A549 (cell line): ENCODE measurements around the gene GYG2. TPM values are rescaled to one million over a fixed set of nuclear protein-coding genes. Genes with fewer than 3 reads are reported as not detected.

Experiments
- ATAC-seq, 2 experiments: fragments of 200-7000 bp in 1 of 2; fragments of >200 bp in 1 of 2; cut with Nextera tagmentation in 1 of 2; cut with Tn5 transposase in 1 of 2; 3 replicates each; pipeline versions ENCODE4 v1.8.0 to v1.9.1; 2018 to 2020; ENCODE audit warnings: mild to moderate bottlenecking in 1 of 2, moderate library complexity in 1 of 2
- CTCF ChIA-PET: fragments of 300-600 bp; sonication (Branson Sonifier 250); formaldehyde crosslinking; extraction: SDS; loops from one replicate; lab custom pipeline; 2021; ENCODE audit warnings: antibody characterized with exemption, inconsistent platforms; lab: Yijun Ruan, JAX
- POLR2A ChIA-PET: fragments of 350-600 bp; formaldehyde crosslinking; extraction: SDS; loops from one replicate; lab custom pipeline; 2021; ENCODE audit warnings: antibody characterized with exemption, inconsistent platforms; lab: Yijun Ruan, JAX
- DNase-seq, 2 experiments: peaks; one replicate each; pipeline versions ENCODE4 v3.0.0 to v3.0.0-alpha.2; 2011 to 2016; ENCODE audit warnings: low read depth in 1 of 2, low spot score in 1 of 2
- FAIRE-seq: peaks from 2 replicates; lab custom pipeline; 2011; peaks lifted over from hg19 to GRCh38; lab: Jason Lieb, UNC
- H3K27ac ChIP-seq, 2 experiments: fragments of >200 bp; sonication (Bioruptor Twin); formaldehyde crosslinking; 3 replicates each; pipeline ENCODE4 v1.5.1; 2016 to 2017
- H3K4me1 ChIP-seq: fragments of >200 bp; sonication (Bioruptor Twin); formaldehyde crosslinking; 3 replicates; pipeline ENCODE4 v1.6.1; 2016
- H3K4me2 ChIP-seq: fragments of >200 bp; sonication (Bioruptor Twin); formaldehyde crosslinking; 3 replicates; pipeline ENCODE4 v1.6.1; 2016
- H3K4me3 ChIP-seq: fragments of >200 bp; sonication (Bioruptor Twin); formaldehyde crosslinking; 3 replicates; pipeline ENCODE4 v1.5.1; 2016
- H3K9me3 ChIP-seq: fragments of >200 bp; sonication (Bioruptor Twin); formaldehyde crosslinking; 3 replicates; pipeline ENCODE4 v1.6.1; 2016
- CEBPB ChIP-seq, 2 experiments: fragments of >200 bp in 1 of 2; sonication (Bioruptor Twin) in 1 of 2; formaldehyde crosslinking in 1 of 2; IDR thresholded peaks; 2 replicates each; pipeline ENCODE4 v1.6.1; 2012 to 2016
- FOSB ChIP-seq: fragments of 250-450 bp; sonication (Bioruptor Pico); IDR thresholded peaks from 2 replicates; pipeline ENCODE4 v1.5.0; 2020; ENCODE audit warnings: mild to moderate bottlenecking, moderate library complexity
- FOXS1 ChIP-seq: fragments of 250-450 bp; sonication (Bioruptor Pico); IDR thresholded peaks from 2 replicates; pipeline ENCODE4 v1.5.0; 2020; ENCODE audit warnings: mild to moderate bottlenecking, moderate library complexity
- JUN ChIP-seq, 2 experiments: fragments of >200 bp; sonication (Bioruptor Twin); formaldehyde crosslinking; IDR thresholded peaks; 2 replicates in 1 of 2; 3 replicates in 1 of 2; pipeline ENCODE4 v1.6.1; 2016 to 2017
- JUNB ChIP-seq: fragments of >200 bp; sonication (Bioruptor Twin); formaldehyde crosslinking; IDR thresholded peaks from 2 replicates; pipeline ENCODE4 v1.6.1; 2016
- MAFK ChIP-seq: fragments of 450-650 bp; IDR thresholded peaks from 2 replicates; pipeline ENCODE4 v1.6.1; 2014; ENCODE audit not compliant: partially characterized antibody
- MAZ ChIP-seq: fragments of 150-350 bp; IDR thresholded peaks from 2 replicates; pipeline ENCODE4 v1.6.1; 2014; ENCODE audit warnings: antibody characterized with exemption, low read depth, low read length, borderline replicate concordance
- MYC ChIP-seq: IDR thresholded peaks from 2 replicates; pipeline ENCODE4 v1.6.1; 2012; ENCODE audit warnings: mild to moderate bottlenecking, inconsistent platforms, low read length, improper control_type of control experiment, borderline replicate concordance
- PHF8 ChIP-seq: fragments of 200-600 bp; sonication (generic); IDR thresholded peaks from 2 replicates; pipeline ENCODE4 v1.6.1; 2016; ENCODE audit warnings: low read depth, mild to moderate bottlenecking, antibody characterized with exemption, moderate library complexity, borderline replicate concordance
- POLR2A ChIP-seq: IDR thresholded peaks from 2 replicates; pipeline ENCODE4 v1.6.1; 2012; ENCODE audit warnings: mild to moderate bottlenecking, low read length
- SMC3 ChIP-seq: fragments of >200 bp; sonication (Bioruptor Twin); formaldehyde crosslinking; IDR thresholded peaks from 3 replicates; pipeline ENCODE4 v1.6.1; 2018; ENCODE audit warnings: inconsistent platforms
- WGBS: methylation state at CpG from one replicate; pipeline ENCODE4 v1.1.6; 2017; ENCODE audit errors: missing lambda C conversion rate; 5-methylcytosine and 5-hydroxymethylcytosine counted together
- polyA plus RNA-seq, 4 experiments: library from polyadenylated mRNA; depleted of rRNA in 3 of 4; stranded (reverse); fragments of >200 nt; fragmentation: RNase III in 1 of 4; extraction: RNeasy Plus Mini Kit Qiagen cat#74134 plus additional on column Dnase treatment in 1 of 4; gene quantifications; 2 replicates in 3 of 4; 3 replicates in 1 of 4; pipeline ENCODE4 v1.2.3, GENCODE V29; 2011 to 2017
- TF ChIP-seq, protein P1 (sequence below): fragments of >200 bp; sonication (Bioruptor Twin); formaldehyde crosslinking; IDR thresholded peaks from 2 replicates; pipeline ENCODE4 v1.6.1; 2016
- TF ChIP-seq, protein P2 (sequence below): fragments of 200-600 bp; sonication (generic); IDR thresholded peaks from 2 replicates; pipeline ENCODE4 v1.6.1; 2016; ENCODE audit warnings: antibody characterized with exemption, mild to moderate bottlenecking, moderate library complexity
- TF ChIP-seq, protein P3 (sequence below): fragments of 150-350 bp; IDR thresholded peaks from 2 replicates; pipeline ENCODE4 v1.6.1; 2014; ENCODE audit warnings: low read depth, mild to moderate bottlenecking, low read length
- TF ChIP-seq, protein P4 (sequence below): fragments of 250-450 bp; sonication (Bioruptor Pico); IDR thresholded peaks from 2 replicates; pipeline ENCODE4 v1.5.0; 2020; ENCODE audit warnings: low read depth, mild to moderate bottlenecking, moderate library complexity
- TF ChIP-seq, protein P5 (sequence below): IDR thresholded peaks from 2 replicates; pipeline ENCODE4 v1.6.1; 2012; ENCODE audit warnings: low read depth, borderline replicate concordance
- TF ChIP-seq, protein P6 (sequence below): IDR thresholded peaks from 2 replicates; pipeline ENCODE4 v1.6.1; 2012

The GYG2 gene
- polyA plus RNA-seq, 2 of the 4 experiments (the other 2 are of a cell fraction), result 12.7 to 14.3 TPM

DNA sequence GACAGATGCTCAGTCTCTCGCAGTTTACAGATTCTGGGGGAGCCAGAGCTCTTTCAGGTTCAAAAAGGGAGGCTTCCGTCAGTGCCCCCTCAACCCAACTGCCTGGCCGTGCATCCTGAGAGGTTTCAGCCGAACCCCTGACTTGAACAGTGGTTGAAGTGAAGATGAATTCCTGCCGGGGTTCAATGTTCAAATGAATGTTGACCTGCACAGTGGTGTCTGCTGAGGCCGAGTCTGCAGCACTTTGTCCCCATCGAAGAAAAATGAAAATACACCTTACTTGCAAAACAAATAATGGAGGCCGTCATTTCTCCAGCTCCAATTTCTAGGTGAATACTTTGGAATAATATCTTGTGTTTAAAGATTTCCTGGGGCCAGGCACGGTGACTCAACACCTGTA lies 33.7 kb downstream of the GYG2 start:
- TF ChIP-seq CEBPB (IDR thresholded peaks at IDR 0.05), result no peak
- TF ChIP-seq POLR2A, result no peak
- TF ChIP-seq, protein P1, sequence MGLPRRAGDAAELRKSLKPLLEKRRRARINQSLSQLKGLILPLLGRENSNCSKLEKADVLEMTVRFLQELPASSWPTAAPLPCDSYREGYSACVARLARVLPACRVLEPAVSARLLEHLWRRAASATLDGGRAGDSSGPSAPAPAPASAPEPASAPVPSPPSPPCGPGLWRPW, result no peak
- TF ChIP-seq, protein P2, sequence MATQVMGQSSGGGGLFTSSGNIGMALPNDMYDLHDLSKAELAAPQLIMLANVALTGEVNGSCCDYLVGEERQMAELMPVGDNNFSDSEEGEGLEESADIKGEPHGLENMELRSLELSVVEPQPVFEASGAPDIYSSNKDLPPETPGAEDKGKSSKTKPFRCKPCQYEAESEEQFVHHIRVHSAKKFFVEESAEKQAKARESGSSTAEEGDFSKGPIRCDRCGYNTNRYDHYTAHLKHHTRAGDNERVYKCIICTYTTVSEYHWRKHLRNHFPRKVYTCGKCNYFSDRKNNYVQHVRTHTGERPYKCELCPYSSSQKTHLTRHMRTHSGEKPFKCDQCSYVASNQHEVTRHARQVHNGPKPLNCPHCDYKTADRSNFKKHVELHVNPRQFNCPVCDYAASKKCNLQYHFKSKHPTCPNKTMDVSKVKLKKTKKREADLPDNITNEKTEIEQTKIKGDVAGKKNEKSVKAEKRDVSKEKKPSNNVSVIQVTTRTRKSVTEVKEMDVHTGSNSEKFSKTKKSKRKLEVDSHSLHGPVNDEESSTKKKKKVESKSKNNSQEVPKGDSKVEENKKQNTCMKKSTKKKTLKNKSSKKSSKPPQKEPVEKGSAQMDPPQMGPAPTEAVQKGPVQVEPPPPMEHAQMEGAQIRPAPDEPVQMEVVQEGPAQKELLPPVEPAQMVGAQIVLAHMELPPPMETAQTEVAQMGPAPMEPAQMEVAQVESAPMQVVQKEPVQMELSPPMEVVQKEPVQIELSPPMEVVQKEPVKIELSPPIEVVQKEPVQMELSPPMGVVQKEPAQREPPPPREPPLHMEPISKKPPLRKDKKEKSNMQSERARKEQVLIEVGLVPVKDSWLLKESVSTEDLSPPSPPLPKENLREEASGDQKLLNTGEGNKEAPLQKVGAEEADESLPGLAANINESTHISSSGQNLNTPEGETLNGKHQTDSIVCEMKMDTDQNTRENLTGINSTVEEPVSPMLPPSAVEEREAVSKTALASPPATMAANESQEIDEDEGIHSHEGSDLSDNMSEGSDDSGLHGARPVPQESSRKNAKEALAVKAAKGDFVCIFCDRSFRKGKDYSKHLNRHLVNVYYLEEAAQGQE, result no peak
- no peak for TF ChIP-seq MAFK
- TF ChIP-seq, protein P3, sequence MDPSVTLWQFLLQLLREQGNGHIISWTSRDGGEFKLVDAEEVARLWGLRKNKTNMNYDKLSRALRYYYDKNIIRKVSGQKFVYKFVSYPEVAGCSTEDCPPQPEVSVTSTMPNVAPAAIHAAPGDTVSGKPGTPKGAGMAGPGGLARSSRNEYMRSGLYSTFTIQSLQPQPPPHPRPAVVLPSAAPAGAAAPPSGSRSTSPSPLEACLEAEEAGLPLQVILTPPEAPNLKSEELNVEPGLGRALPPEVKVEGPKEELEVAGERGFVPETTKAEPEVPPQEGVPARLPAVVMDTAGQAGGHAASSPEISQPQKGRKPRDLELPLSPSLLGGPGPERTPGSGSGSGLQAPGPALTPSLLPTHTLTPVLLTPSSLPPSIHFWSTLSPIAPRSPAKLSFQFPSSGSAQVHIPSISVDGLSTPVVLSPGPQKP, result no peak
- no peak for TF ChIP-seq PHF8
- TF ChIP-seq, protein P4, sequence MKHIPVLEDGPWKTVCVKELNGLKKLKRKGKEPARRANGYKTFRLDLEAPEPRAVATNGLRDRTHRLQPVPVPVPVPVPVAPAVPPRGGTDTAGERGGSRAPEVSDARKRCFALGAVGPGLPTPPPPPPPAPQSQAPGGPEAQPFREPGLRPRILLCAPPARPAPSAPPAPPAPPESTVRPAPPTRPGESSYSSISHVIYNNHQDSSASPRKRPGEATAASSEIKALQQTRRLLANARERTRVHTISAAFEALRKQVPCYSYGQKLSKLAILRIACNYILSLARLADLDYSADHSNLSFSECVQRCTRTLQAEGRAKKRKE (CRISPR knock-in tag), result no peak
- TF ChIP-seq, protein P5, sequence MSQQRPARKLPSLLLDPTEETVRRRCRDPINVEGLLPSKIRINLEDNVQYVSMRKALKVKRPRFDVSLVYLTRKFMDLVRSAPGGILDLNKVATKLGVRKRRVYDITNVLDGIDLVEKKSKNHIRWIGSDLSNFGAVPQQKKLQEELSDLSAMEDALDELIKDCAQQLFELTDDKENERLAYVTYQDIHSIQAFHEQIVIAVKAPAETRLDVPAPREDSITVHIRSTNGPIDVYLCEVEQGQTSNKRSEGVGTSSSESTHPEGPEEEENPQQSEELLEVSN, result no peak
- no peak for TF ChIP-seq MAZ
- no peak for TF ChIP-seq SMC3
- ChIA-PET CTCF (no interaction called here), POLR2A (no interaction called here)
- H3K4me1 ChIP-seq, result no peaks in the 10 kb centered on the region
- H3K4me2 ChIP-seq, result no peak overlapping the region
- H3K4me3 ChIP-seq, result no peak overlapping the region
- no peaks in the 10 kb centered on the region for H3K9me3 ChIP-seq
- no peak for FAIRE-seq
- 62% methylated on average over 9 of the region's 9 CpGs for WGBS
- ATAC-seq, result no peak
- DNase-seq, result no peak
- H3K27ac ChIP-seq, result no peak overlapping the region

DNA sequence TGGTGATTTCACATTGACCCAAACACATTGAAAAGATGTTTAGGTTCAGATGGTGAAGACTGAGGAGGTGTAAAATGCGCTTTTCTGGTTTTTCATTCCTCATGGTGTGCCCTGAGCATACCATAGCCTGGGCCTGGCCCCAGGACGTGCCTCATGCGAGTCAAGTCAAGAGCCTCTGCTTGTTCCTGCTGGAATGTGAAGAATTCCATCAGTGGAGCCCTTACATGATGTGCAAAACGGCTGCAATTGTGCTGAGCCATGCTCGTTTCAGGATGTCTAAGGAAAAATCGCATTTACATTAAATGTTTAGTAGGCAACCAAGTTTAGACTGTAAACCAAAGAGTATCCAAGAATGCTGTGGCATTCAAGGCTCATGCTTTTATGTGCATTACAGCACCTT lies 34.9 kb downstream of the GYG2 start:
- H3K4me1 ChIP-seq, result no peaks in the 10 kb centered on the region
- no peak for ATAC-seq
- no peak for FAIRE-seq
- no peak overlapping the region for H3K27ac ChIP-seq
- H3K9me3 ChIP-seq, result no peaks in the 10 kb centered on the region
- POLR2A ChIA-PET, result no interaction called here
- TF ChIP-seq MYC (no peak), MAFK (peak; percentile 40)
- no peak for DNase-seq
- CTCF ChIA-PET, result no interaction called here
- H3K4me2 ChIP-seq, result no peak overlapping the region
- H3K4me3 ChIP-seq, result no peak overlapping the region
- 72% methylated on average over 6 of the region's 6 CpGs for WGBS

DNA sequence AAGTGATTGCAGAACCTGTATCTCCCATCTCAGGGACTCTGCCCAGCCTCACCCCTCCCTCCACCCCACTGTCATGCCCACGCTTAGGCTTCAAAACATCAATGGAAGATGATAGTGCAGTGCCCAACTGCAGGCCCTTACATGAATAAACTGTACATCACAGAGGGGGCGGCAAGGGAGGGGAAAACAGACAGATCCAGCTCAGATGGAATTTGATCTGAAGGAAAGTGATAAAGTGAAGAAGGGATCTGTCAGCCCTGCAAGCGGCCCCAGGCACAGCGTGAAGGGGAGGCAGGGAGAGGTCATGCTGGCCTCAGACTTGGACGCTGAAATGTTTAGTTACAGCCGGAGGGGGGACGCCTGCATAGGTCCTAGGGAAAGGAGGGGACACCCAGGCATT lies 38.5 kb downstream of the GYG2 start:
- H3K9me3 ChIP-seq, result no peaks in the 10 kb centered on the region
- FAIRE-seq, result no peak
- H3K4me1 ChIP-seq, result no peaks in the 10 kb centered on the region
- CTCF ChIA-PET, result interaction anchor here (2.1 kb wide), 1 partner anchor 9 kb away, joined by 5 read pairs; no protein-coding TSS in a partner anchor
- H3K4me2 ChIP-seq, result no peak overlapping the region
- ATAC-seq, result no peak
- POLR2A ChIA-PET, result no interaction called here
- 91% methylated on average over 7 of the region's 7 CpGs for whole genome bisulfite sequencing
- H3K27ac ChIP-seq, result no peak overlapping the region
- no peak overlapping the region for H3K4me3 ChIP-seq
- no peak for DNase-seq
- TF ChIP-seq FOXS1 (CRISPR knock-in tag) (no peak), PHF8 (no peak), JUN (IDR thresholded peaks at IDR 0.05) (no peak), FOSB (CRISPR knock-in tag) (no peak), JUNB (no peak)
- TF ChIP-seq, protein P2, result no peak
- TF ChIP-seq, protein P4 (CRISPR knock-in tag), result no peak
- TF ChIP-seq, protein P6, sequence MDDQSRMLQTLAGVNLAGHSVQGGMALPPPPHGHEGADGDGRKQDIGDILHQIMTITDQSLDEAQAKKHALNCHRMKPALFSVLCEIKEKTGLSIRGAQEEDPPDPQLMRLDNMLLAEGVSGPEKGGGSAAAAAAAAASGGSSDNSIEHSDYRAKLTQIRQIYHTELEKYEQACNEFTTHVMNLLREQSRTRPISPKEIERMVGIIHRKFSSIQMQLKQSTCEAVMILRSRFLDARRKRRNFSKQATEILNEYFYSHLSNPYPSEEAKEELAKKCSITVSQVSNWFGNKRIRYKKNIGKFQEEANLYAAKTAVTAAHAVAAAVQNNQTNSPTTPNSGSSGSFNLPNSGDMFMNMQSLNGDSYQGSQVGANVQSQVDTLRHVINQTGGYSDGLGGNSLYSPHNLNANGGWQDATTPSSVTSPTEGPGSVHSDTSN, result no peak
